OCI-LY1 (cell line): ENCODE measurements around the gene DCAF15.

Experiments
- H2AFZ ChIP-seq: fragments of 200-600 bp; sonication (generic), shearing (Covaris generic); 2 replicates; pipeline ENCODE4 v1.6.0; 2014; ENCODE audit warnings: antibody characterized with exemption, mild to moderate bottlenecking, low read length
- H3F3A ChIP-seq: fragments of 200-600 bp; sonication (generic), shearing (Covaris generic); 2 replicates; pipeline ENCODE4 v1.6.0; 2014; ENCODE audit warnings: mild to moderate bottlenecking, antibody characterized with exemption, low read length, moderate library complexity; ENCODE audit not compliant: insufficient read depth
- H3K27ac ChIP-seq: fragments of 200-600 bp; sonication (generic); 2 replicates; pipeline ENCODE4 v1.5.1; 2014; ENCODE audit warnings: low read length, mixed run types, mild to moderate bottlenecking, low read depth; ENCODE audit not compliant: poor library complexity, severe bottlenecking
- H3K27me3 ChIP-seq: fragments of 200-600 bp; sonication (generic); 2 replicates; pipeline ENCODE4 v1.6.0; 2014; ENCODE audit warnings: antibody characterized with exemption, mild to moderate bottlenecking, low read length, moderate library complexity; ENCODE audit not compliant: insufficient read depth
- H3K36me3 ChIP-seq: fragments of 200-600 bp; sonication (generic); 2 replicates; pipeline ENCODE4 v1.6.1; 2014; ENCODE audit warnings: mild to moderate bottlenecking, antibody characterized with exemption, low read length, moderate library complexity, mixed read lengths; ENCODE audit not compliant: insufficient read depth
- H3K4me1 ChIP-seq: fragments of 200-600 bp; sonication (generic); 2 replicates; pipeline ENCODE4 v1.5.1; 2014; ENCODE audit warnings: mild to moderate bottlenecking, low read length, moderate library complexity; ENCODE audit not compliant: insufficient read depth, severe bottlenecking
- H3K4me2 ChIP-seq: fragments of 200-600 bp; sonication (generic), shearing (Covaris generic); 2 replicates; pipeline ENCODE4 v1.6.1; 2014; ENCODE audit warnings: low read length
- H3K4me3 ChIP-seq: fragments of 200-600 bp; sonication (generic); 2 replicates; pipeline ENCODE4 v1.5.1; 2014; ENCODE audit warnings: low read length, low read depth, mild to moderate bottlenecking, mixed read lengths; ENCODE audit not compliant: poor library complexity, severe bottlenecking
- H3K79me2 ChIP-seq: fragments of 200-600 bp; shearing (Covaris generic); 2 replicates; pipeline ENCODE4 v1.6.1; 2016; ENCODE audit warnings: mixed run types, low read length, mixed read lengths; ENCODE audit not compliant: insufficient read depth
- H3K9ac ChIP-seq: fragments of 200-600 bp; sonication (generic), shearing (Covaris generic); 2 replicates; pipeline ENCODE4 v1.6.1; 2014; ENCODE audit warnings: mild to moderate bottlenecking, low read length, mixed read lengths
- H3K9me2 ChIP-seq: fragments of 200-600 bp; sonication (generic), shearing (Covaris generic); 2 replicates; pipeline ENCODE4 v1.6.1; 2014; ENCODE audit warnings: low read depth, mild to moderate bottlenecking, low read length, mixed read lengths
- H3K9me3 ChIP-seq: fragments of 200-600 bp; shearing (Covaris generic); 2 replicates; pipeline ENCODE4 v1.6.1; 2014; ENCODE audit warnings: low read length, mixed read lengths
- H4K20me1 ChIP-seq: fragments of 200-600 bp; sonication (generic), shearing (Covaris generic); 2 replicates; pipeline ENCODE4 v1.6.0; 2016; ENCODE audit warnings: mild to moderate bottlenecking, low read length; ENCODE audit not compliant: insufficient read depth
- CTCF ChIP-seq: fragments of 200-600 bp; sonication (generic), shearing (Covaris generic); IDR thresholded peaks from 2 replicates; pipeline ENCODE4 v1.5.1; 2017; ENCODE audit warnings: mild to moderate bottlenecking, antibody characterized with exemption, low read length, moderate library complexity, mixed read lengths
- EZH2 ChIP-seq: fragments of 200-600 bp; sonication (generic), shearing (Covaris generic); IDR thresholded peaks from 2 replicates; pipeline ENCODE4 v1.8.0; 2017; ENCODE audit warnings: borderline replicate concordance, mixed run types, mild to moderate bottlenecking, antibody characterized with exemption, low read length, moderate library complexity, mixed read lengths

The DCAF15 gene

GRCh38 chr19:13962699-13963602 is 10.6 kb downstream of the DCAF15 start:
- Histone ChIP-seq H3K27ac (no peak overlapping the region), H3K79me2 (no peaks in the 10 kb centered on the region), H3K27me3 (no peaks in the 10 kb centered on the region), H3K9me3 (no peaks in the 10 kb centered on the region), H4K20me1 (no peaks in the 10 kb centered on the region), H3K4me1 (peaks cover 4% of the 10 kb centered on the region), H3F3A (no peaks in the 10 kb centered on the region), H3K4me2 (no peak overlapping the region), H2AFZ (no peak overlapping the region), H3K36me3 (peaks cover 37% of the 10 kb centered on the region), H3K4me3 (no peak overlapping the region), H3K9me2 (no peaks in the 10 kb centered on the region), H3K9ac (no peak overlapping the region)
- TF ChIP-seq CTCF (no peak), EZH2 (no peak)

GRCh38 chr19:13963603-13964105 is 11.3 kb downstream of the DCAF15 start:
- H3K9ac ChIP-seq: no peak overlapping the region
- no peak overlapping the region for H2AFZ ChIP-seq
- H3K4me3 ChIP-seq: no peak overlapping the region

GRCh38 chr19:13964776-13965175 is 12.5 kb downstream of the DCAF15 start:
- Histone ChIP-seq H3K27me3 (no peaks in the 10 kb centered on the region), H3K79me2 (no peaks in the 10 kb centered on the region), H3K9me2 (no peaks in the 10 kb centered on the region), H4K20me1 (no peaks in the 10 kb centered on the region), H3K9ac (no peak overlapping the region), H3K27ac (no peak overlapping the region), H2AFZ (no peak overlapping the region), H3K4me3 (no peak overlapping the region), H3F3A (no peaks in the 10 kb centered on the region), H3K9me3 (no peaks in the 10 kb centered on the region), H3K4me1 (no peaks in the 10 kb centered on the region), H3K36me3 (peaks cover 21% of the 10 kb centered on the region), H3K4me2 (no peak overlapping the region)
- TF ChIP-seq EZH2 (no peak), CTCF (no peak)

More at GRCh38 chr19:13963603-13964105, 11.3 kb downstream of the DCAF15 start:
- Histone ChIP-seq H3F3A (no peaks in the 10 kb centered on the region), H3K9me2 (no peaks in the 10 kb centered on the region), H4K20me1 (no peaks in the 10 kb centered on the region), H3K4me1 (no peaks in the 10 kb centered on the region), H3K27ac (no peak overlapping the region), H3K4me2 (no peak overlapping the region), H3K79me2 (no peaks in the 10 kb centered on the region), H3K36me3 (peaks cover 33% of the 10 kb centered on the region), H3K27me3 (no peaks in the 10 kb centered on the region), H3K9me3 (no peaks in the 10 kb centered on the region)
- TF ChIP-seq CTCF: no peak
- TF ChIP-seq EZH2: no peak
